RWPE2 (cell line): ENCODE results near the gene ZNF90.
A peak's percentile ranks its signal among the peaks of the same experiment; 100 is the strongest.

Experiments used
- ATAC-seq: fragments of 200-7000 bp; cut with Tn5 transposase; 3 replicates; pipeline ENCODE4 v1.9.1; 2021; ENCODE audit warnings: low read depth
- DNase-seq: peaks from one replicate; pipeline ENCODE4 v3.0.0-alpha.2; 2020; ENCODE audit warnings: low spot score
- H3K27ac ChIP-seq: fragments of 450-650 bp; 2 replicates; pipeline ENCODE4 v1.5.1; 2017; ENCODE audit warnings: mild to moderate bottlenecking; ENCODE audit not compliant: poor library complexity, severe bottlenecking
- H3K27me3 ChIP-seq: fragments of 250-450 bp; sonication (Bioruptor Pico); 2 replicates; pipeline ENCODE4 v1.5.1; 2021; ENCODE audit warnings: mild to moderate bottlenecking, moderate library complexity; ENCODE audit not compliant: insufficient read depth, poor library complexity, severe bottlenecking
- H3K36me3 ChIP-seq: fragments of 250-450 bp; sonication (Bioruptor Pico); 2 replicates; pipeline ENCODE4 v1.5.1; 2020; ENCODE audit warnings: low read depth, mild to moderate bottlenecking, moderate library complexity
- H3K4me1 ChIP-seq: fragments of 250-450 bp; sonication (Bioruptor Pico); 2 replicates; pipeline ENCODE4 v1.5.1; 2021; ENCODE audit warnings: mild to moderate bottlenecking, moderate library complexity; ENCODE audit not compliant: insufficient read depth, poor library complexity, severe bottlenecking
- H3K4me3 ChIP-seq: fragments of 250-450 bp; sonication (Bioruptor Pico); 2 replicates; pipeline ENCODE4 v1.5.1; 2021; ENCODE audit warnings: mild to moderate bottlenecking, moderate library complexity; ENCODE audit not compliant: severe bottlenecking
- H3K9me3 ChIP-seq: fragments of 250-450 bp; sonication (Bioruptor Pico); 2 replicates; pipeline ENCODE4 v1.5.1; 2021; ENCODE audit warnings: mild to moderate bottlenecking, moderate library complexity; ENCODE audit not compliant: severe bottlenecking
- CTCF ChIP-seq: fragments of 450-650 bp; IDR thresholded peaks from one replicate; pipeline ENCODE4 v1.5.1; 2017; ENCODE audit warnings: mild to moderate bottlenecking, moderate library complexity; ENCODE audit not compliant: poor library complexity, severe bottlenecking

ZNF90 gene

GRCh38 chr19:20077791-20078463 lies at the start of gene ZNF90:
Gene ZNF90 (plus strand): TSS chr19:20078000. CDS start chr19:20078133, 133 bp downstream.
- Histone ChIP-seq H3K27me3 (no peaks in the 10 kb centered on the region), H3K4me3 (peak within 1 kb of the TSS; percentile 53), H3K27ac (peak within 1 kb of the TSS; percentile 52), H3K9me3 (no peaks in the 10 kb centered on the region), H3K4me1 (no peaks in the 10 kb centered on the region), H3K36me3 (peaks cover 3% of the 10 kb centered on the region; the same call in 1 of the 2 replicates)
- no peak for TF ChIP-seq CTCF
- DNase-seq (peak; percentile 89), ATAC-seq (peak; percentile 95)

- Histone ChIP-seq H3K9me3 (peaks cover 4% of the 10 kb centered on the region), H3K36me3 (peaks cover 7% of the 10 kb centered on the region), H3K4me1 (no peaks in the 10 kb centered on the region), H3K27ac (no peak overlapping the region), H3K4me3 (no peak overlapping the region), H3K27me3 (no peaks in the 10 kb centered on the region)
- TF ChIP-seq CTCF: no peak
- no peak for DNase-seq
- ATAC-seq: no peak
Measured at GRCh38 chr19:20028611-20029010, 49.2 kb upstream of the ZNF90 start.

- H3K36me3 ChIP-seq: no peaks in the 10 kb centered on the region; the same call in none of the 2 replicates
- ATAC-seq: no peak
- no peaks in the 10 kb centered on the region for H3K27me3 ChIP-seq
- DNase-seq: no peak
- H3K4me1 ChIP-seq: no peaks in the 10 kb centered on the region
- no peak overlapping the region for H3K4me3 ChIP-seq
- no peak overlapping the region for H3K27ac ChIP-seq
- H3K9me3 ChIP-seq: peaks cover 9% of the 10 kb centered on the region
- TF ChIP-seq CTCF: no peak
Measured at GRCh38 chr19:20035935-20036334, 41.9 kb upstream of the ZNF90 start.

- Histone ChIP-seq H3K4me1 (no peaks in the 10 kb centered on the region), H3K9me3 (peaks cover 5% of the 10 kb centered on the region), H3K27me3 (no peaks in the 10 kb centered on the region), H3K36me3 (no peaks in the 10 kb centered on the region; the same call in none of the 2 replicates), H3K27ac (peak overlapping the region; percentile 51), H3K4me3 (peak overlapping the region; percentile 67)
- TF ChIP-seq CTCF: no peak
- DNase-seq: no peak
- ATAC-seq: no peak; the same call in 2 of the 3 replicates
Measured at GRCh38 chr19:20038358-20039202, 39.2 kb upstream of the ZNF90 start.
